ENCODE results near the gene COPS8. TPM values are rescaled to one million over a fixed set of nuclear protein-coding genes. Genes with fewer than 3 reads are reported as not detected.

COPS8 gene
- total and polyA plus RNA-seq, 2 of the 4 experiments (the other 2 are of a cell fraction), result 47.0 to 64.9 TPM

DNA sequence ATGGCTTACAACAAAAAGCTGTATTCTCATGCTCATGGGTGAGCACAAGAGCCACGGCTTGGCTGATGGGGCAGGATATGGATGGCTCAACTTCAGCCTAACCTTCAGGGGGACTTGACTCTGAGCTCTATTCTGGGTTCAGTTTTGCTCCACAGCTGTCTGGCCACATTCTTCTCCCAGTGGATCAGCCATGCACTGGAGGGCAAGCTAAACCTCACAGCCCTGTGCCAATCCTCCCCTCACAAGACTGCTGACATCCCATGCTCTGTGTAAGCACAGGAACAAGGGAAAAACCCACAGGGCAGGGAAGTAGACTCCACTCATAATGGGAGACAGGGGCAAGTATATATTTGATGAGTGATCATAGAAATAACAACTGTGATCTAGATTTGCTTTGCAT, 35.6 kb downstream of the COPS8 start:
- TF ChIP-seq MAZ (IDR thresholded peaks at IDR 0.05; ENCODE audit: borderline replicate concordance, low read depth, low read length) (no peak), RCOR1 (IDR thresholded peaks at IDR 0.05; ENCODE audit: insufficient replicate concordance, low read length) (no peak), FOS (IDR thresholded peaks at IDR 0.05; ENCODE audit: low read depth, low read length) (no peak), CHD1 (IDR thresholded peaks at IDR 0.05; ENCODE audit: low read depth, low read length) (no peak), SMC3 (IDR thresholded peaks at IDR 0.05; ENCODE audit: low read depth, low read length) (no peak), CEBPB (IDR thresholded peaks at IDR 0.05; ENCODE audit: low read depth, low read length) (no peak), BHLHE40 (IDR thresholded peaks at IDR 0.05; ENCODE audit: low read depth, low read length) (no peak), POLR2A (IDR thresholded peaks at IDR 0.05; ENCODE audit: low read depth, low read length) (no peak), RAD21 (IDR thresholded peaks at IDR 0.05; ENCODE audit: low read length) (no peak), NFE2L2 (IDR thresholded peaks at IDR 0.05; ENCODE audit: low read depth, low read length) (no peak), MXI1 (IDR thresholded peaks at IDR 0.05; ENCODE audit: borderline replicate concordance, low read depth, low read length) (no peak), RFX5 (IDR thresholded peaks at IDR 0.05; ENCODE audit: low read depth, low read length) (no peak), MAFK (IDR thresholded peaks at IDR 0.05; ENCODE audit: low read depth, low read length) (no peak)
- TF ChIP-seq, protein P1, sequence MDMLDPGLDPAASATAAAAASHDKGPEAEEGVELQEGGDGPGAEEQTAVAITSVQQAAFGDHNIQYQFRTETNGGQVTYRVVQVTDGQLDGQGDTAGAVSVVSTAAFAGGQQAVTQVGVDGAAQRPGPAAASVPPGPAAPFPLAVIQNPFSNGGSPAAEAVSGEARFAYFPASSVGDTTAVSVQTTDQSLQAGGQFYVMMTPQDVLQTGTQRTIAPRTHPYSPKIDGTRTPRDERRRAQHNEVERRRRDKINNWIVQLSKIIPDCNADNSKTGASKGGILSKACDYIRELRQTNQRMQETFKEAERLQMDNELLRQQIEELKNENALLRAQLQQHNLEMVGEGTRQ (IDR thresholded peaks at IDR 0.05; ENCODE audit: low read depth, low read length), result no peak
- TF ChIP-seq, protein P2, sequence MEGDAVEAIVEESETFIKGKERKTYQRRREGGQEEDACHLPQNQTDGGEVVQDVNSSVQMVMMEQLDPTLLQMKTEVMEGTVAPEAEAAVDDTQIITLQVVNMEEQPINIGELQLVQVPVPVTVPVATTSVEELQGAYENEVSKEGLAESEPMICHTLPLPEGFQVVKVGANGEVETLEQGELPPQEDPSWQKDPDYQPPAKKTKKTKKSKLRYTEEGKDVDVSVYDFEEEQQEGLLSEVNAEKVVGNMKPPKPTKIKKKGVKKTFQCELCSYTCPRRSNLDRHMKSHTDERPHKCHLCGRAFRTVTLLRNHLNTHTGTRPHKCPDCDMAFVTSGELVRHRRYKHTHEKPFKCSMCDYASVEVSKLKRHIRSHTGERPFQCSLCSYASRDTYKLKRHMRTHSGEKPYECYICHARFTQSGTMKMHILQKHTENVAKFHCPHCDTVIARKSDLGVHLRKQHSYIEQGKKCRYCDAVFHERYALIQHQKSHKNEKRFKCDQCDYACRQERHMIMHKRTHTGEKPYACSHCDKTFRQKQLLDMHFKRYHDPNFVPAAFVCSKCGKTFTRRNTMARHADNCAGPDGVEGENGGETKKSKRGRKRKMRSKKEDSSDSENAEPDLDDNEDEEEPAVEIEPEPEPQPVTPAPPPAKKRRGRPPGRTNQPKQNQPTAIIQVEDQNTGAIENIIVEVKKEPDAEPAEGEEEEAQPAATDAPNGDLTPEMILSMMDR (conservative IDR thresholded peaks at IDR 0.05; ENCODE audit: low read depth, low read length), result no peak
- TF ChIP-seq, protein P3, sequence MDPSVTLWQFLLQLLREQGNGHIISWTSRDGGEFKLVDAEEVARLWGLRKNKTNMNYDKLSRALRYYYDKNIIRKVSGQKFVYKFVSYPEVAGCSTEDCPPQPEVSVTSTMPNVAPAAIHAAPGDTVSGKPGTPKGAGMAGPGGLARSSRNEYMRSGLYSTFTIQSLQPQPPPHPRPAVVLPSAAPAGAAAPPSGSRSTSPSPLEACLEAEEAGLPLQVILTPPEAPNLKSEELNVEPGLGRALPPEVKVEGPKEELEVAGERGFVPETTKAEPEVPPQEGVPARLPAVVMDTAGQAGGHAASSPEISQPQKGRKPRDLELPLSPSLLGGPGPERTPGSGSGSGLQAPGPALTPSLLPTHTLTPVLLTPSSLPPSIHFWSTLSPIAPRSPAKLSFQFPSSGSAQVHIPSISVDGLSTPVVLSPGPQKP (IDR thresholded peaks at IDR 0.05; ENCODE audit: borderline replicate concordance, low read depth, low read length), result no peak
- no peak overlapping the region for H3K27ac ChIP-seq (ENCODE audit: insufficient read depth, low read length)
- H2AK5ac ChIP-seq (ENCODE audit: low read depth, low read length), result peak overlapping the region; percentile 65; the same call in 1 of the 2 replicates
- H3K4me2 ChIP-seq (ENCODE audit: low read depth, low read length), result no peak overlapping the region
- no peak overlapping the region; the same call in 1 of the 2 replicates for H3K18ac ChIP-seq (ENCODE audit: low read depth, low read length)
- no peak overlapping the region for H3K4me3 ChIP-seq (ENCODE audit: insufficient read depth, low read depth, low read length)
- no peak overlapping the region for H2AFZ ChIP-seq (replicated peaks; ENCODE audit: low read length, poor library complexity)
- H4K20me1 ChIP-seq (ENCODE audit: insufficient read depth, low read length), result no peaks in the 10 kb centered on the region
- in situ Hi-C loops (cut with MboI; ENCODE audit: low sequenced_read_pairs), result loop anchor here (5.0 to 25.0 kb wide), 2 partner anchors 451 to 616 kb away; no protein-coding TSS in a partner anchor
- no peak overlapping the region for H4K5ac ChIP-seq (ENCODE audit: low read depth, low read length)
- ChIA-PET POLR2A (ENCODE audit: unreplicated experiment) (no interaction called here), CTCF (interaction anchor here (0.9 to 2.0 kb wide), 4 partner anchors 13 to 451 kb away, joined by 3 to 13 read pairs (median 4); no protein-coding TSS in a partner anchor)
- H2BK15ac ChIP-seq (ENCODE audit: low read depth, low read length), result 0 out of 3 replicates have a peak overlapping the region, but pooled peaks have one; percentile 38
- intact Hi-C loops (cut with micrococcal nuclease), result loop anchor here (10.0 kb wide), 1 partner anchor 353 kb away; no protein-coding TSS in a partner anchor
- no peak for ATAC-seq (ENCODE audit: low read depth)
- peak overlapping the region; percentile 58; the same call in 1 of the 2 replicates for H3K4ac ChIP-seq (ENCODE audit: low read depth, low read length)
- H2BK5ac ChIP-seq (ENCODE audit: low read depth, low read length, poor library complexity, severe bottlenecking), result peak overlapping the region; percentile 29
- H3K36me3 ChIP-seq (ENCODE audit: control insufficient read depth, insufficient read depth, low read length), result no peaks in the 10 kb centered on the region
- BruUV-seq (replicated peaks), result no TSS peak
- 0 out of 2 replicates have a peak overlapping the region, but pooled peaks have one; percentile 15 for H3K9ac ChIP-seq (ENCODE audit: low read depth, low read length)
- H3K4me1 ChIP-seq (ENCODE audit: control insufficient read depth, insufficient read depth, low read length), result peaks cover 6% of the 10 kb centered on the region
- H2BK20ac ChIP-seq (ENCODE audit: low read depth, low read length), result peak overlapping the region; percentile 39; the same call in 1 of the 2 replicates
- no peaks in the 10 kb centered on the region for H3K79me1 ChIP-seq (ENCODE audit: low read depth in 1 of 2, low read length in 2 of 2)
- no peak overlapping the region for H4K8ac ChIP-seq (ENCODE audit: low read depth in 2 of 2, low read length in 2 of 2)
- no peak overlapping the region for H3K14ac ChIP-seq (replicated peaks; ENCODE audit: low read depth, low read length)
- peak overlapping the region; percentile 29; the same call in 1 of the 2 replicates for H3K23ac ChIP-seq (ENCODE audit: low read depth, low read length)
- no peak overlapping the region for H2AK9ac ChIP-seq (replicated peaks; ENCODE audit: low read depth, low read length, poor library complexity)
- no CpG with 5 or more reads among the region's 1 CpG for WGBS, 2 experiments (ENCODE audit: extremely low coverage in 2 of 2, insufficient read length in 1 of 2)
- H3K9me1 ChIP-seq (ENCODE audit: insufficient read depth, low read length), result 0 out of 2 replicates have a peak, but pooled peaks cover 6% of the 10 kb centered on the region
- DNase-seq, result no peak
- dilution Hi-C loops (cut with HindIII; ENCODE audit: low sequenced_read_pairs, unreplicated experiment), result no loop called here
- H3K9me3 ChIP-seq (ENCODE audit: control insufficient read depth, insufficient read depth, low read length), result no peaks in the 10 kb centered on the region
- H4K91ac ChIP-seq (ENCODE audit: insufficient read depth, low read depth, low read length), result peak overlapping the region; percentile 20; the same call in 1 of the 2 replicates
- H3K27me3 ChIP-seq (ENCODE audit: control insufficient read depth, insufficient read depth, low read length), result no peaks in the 10 kb centered on the region
- H2BK120ac ChIP-seq (ENCODE audit: low read depth, low read length), result peak overlapping the region; percentile 49; the same call in 1 of the 2 replicates
- H3K56ac ChIP-seq (ENCODE audit: extremely low read depth, insufficient read depth, low read length), result no peak overlapping the region
